Small intestine (tissue), 7 donors: Measurements from ENCODE around the gene THSD4. TPM values are rescaled to one million over a fixed set of nuclear protein-coding genes. Genes with fewer than 3 reads are reported as not detected.
A peak's percentile ranks its signal among the peaks of the same experiment; 100 is the strongest.

Experiments
- DNase-seq, 2 donors: peaks; one replicate each; pipeline versions ENCODE4 v3.0.0 to v3.0.0-alpha.2; 2013
- FAIRE-seq: peaks from 2 replicates; lab custom pipeline; 2012; peaks lifted over from hg19 to GRCh38; lab: Jason Lieb, UNC
- H3K27ac ChIP-seq, 3 donors: one replicate each; pipeline ENCODE4 v1.5.1; 2013; ENCODE audit warnings: low read length in 2 of 3, mild to moderate bottlenecking in 2 of 3, control low read depth in 1 of 3, inconsistent platforms in 1 of 3, low read depth in 1 of 3, moderate library complexity in 1 of 3
- H3K27me3 ChIP-seq, 3 donors: one replicate each; pipeline ENCODE4 v1.6.1; 2013; ENCODE audit warnings: low read length in 3 of 3, inconsistent platforms in 1 of 3; ENCODE audit not compliant: control insufficient read depth in 3 of 3, insufficient read depth in 3 of 3
- H3K36me3 ChIP-seq, 3 donors: one replicate each; pipeline ENCODE4 v1.6.1; 2013; ENCODE audit warnings: low read length in 3 of 3, inconsistent platforms in 1 of 3, low read depth in 1 of 3, mild to moderate bottlenecking in 1 of 3, moderate library complexity in 1 of 3; ENCODE audit not compliant: control insufficient read depth in 3 of 3, insufficient read depth in 2 of 3
- H3K4me1 ChIP-seq, 3 donors: one replicate each; pipeline ENCODE4 v1.6.1; 2013; ENCODE audit warnings: low read length in 2 of 3, inconsistent platforms in 1 of 3, low read depth in 1 of 3, mild to moderate bottlenecking in 1 of 3, moderate library complexity in 1 of 3; ENCODE audit not compliant: control insufficient read depth in 3 of 3, insufficient read depth in 2 of 3
- H3K4me3 ChIP-seq, 3 donors: one replicate each; pipeline ENCODE4 v1.5.1; 2013; ENCODE audit warnings: low read length in 3 of 3, control low read depth in 1 of 3, inconsistent platforms in 1 of 3, low read depth in 1 of 3, mild to moderate bottlenecking in 1 of 3, moderate library complexity in 1 of 3
- H3K9me3 ChIP-seq, 2 donors: one replicate each; pipeline ENCODE4 v1.6.1; 2013; ENCODE audit warnings: low read depth in 1 of 2, low read length in 1 of 2; ENCODE audit not compliant: control insufficient read depth in 2 of 2, insufficient read depth in 1 of 2
- WGBS, 3 donors: extraction: QIAGEN DNeasy Blood & Tissue Kit; methylation state at CpG; one replicate each; pipeline ENCODE4 v1.1.7; 2013; 5-methylcytosine and 5-hydroxymethylcytosine counted together
- polyA plus RNA-seq, 4 donors: library from polyadenylated mRNA; stranded (reverse) in 3 of 4; unstranded in 1 of 4; fragments of 200-250 nt in 3 of 4; fragments of 120-200 nt in 1 of 4; gene quantifications; one replicate each; pipeline versions ENCODE4 v1.2.1 to v1.2.3, GENCODE V29; 2013
- donor health status: healthy with polysubstance abuse.
- donor health status: control.
- donor health status: control.
- donor health status: Bipolar disorder and iron deficiency.
- donor health status: healthy.

Gene THSD4
- polyA plus RNA-seq, 4 donors: 3.6 to 14.4 (median 9.7) TPM

GRCh38 chr15:71111950-71112349, 3.3 kb upstream of the THSD4 start:
- WGBS, 3 donors: 35 to 53% (median 45%) methylated on average over 4 of the region's 4 CpGs
- no peaks in the 10 kb centered on the region for H3K36me3 ChIP-seq
- FAIRE-seq (no peak), DNase-seq (no peak)
- no peaks in the 10 kb centered on the region for H3K9me3 ChIP-seq
- H3K27ac ChIP-seq: no peak overlapping the region
- H3K4me3 ChIP-seq: no peak overlapping the region
- H3K27me3 ChIP-seq: peaks cover 0 to 7% (median 2%) of the 10 kb centered on the region in 3 donors
- H3K4me1 ChIP-seq: peaks cover 0 to 6% (median 3%) of the 10 kb centered on the region in 3 donors

GRCh38 chr15:71112429-71112828, 2.8 kb upstream of the THSD4 start:
- peaks cover 0 to 8% (median 2%) of the 10 kb centered on the region in 3 donors for H3K27me3 ChIP-seq
- peaks cover 0 to 6% (median 3%) of the 10 kb centered on the region in 3 donors for H3K4me1 ChIP-seq
- H3K9me3 ChIP-seq: no peaks in the 10 kb centered on the region
- DNase-seq (no peak), FAIRE-seq (no peak)
- H3K27ac ChIP-seq: no peak overlapping the region
- 82 to 92% (median 88%) methylated on average over 2 of the region's 2 CpGs for WGBS, 3 donors
- no peaks in the 10 kb centered on the region for H3K36me3 ChIP-seq
- H3K4me3 ChIP-seq: no peak overlapping the region

- Histone ChIP-seq H3K27me3 (peaks cover 0 to 11% (median 2%) of the 10 kb centered on the region in 3 donors), H3K4me3 (no peak overlapping the region), H3K36me3 (no peaks in the 10 kb centered on the region), H3K4me1 (peaks cover 0 to 6% (median 3%) of the 10 kb centered on the region in 3 donors), H3K27ac (no peak overlapping the region), H3K9me3 (no peaks in the 10 kb centered on the region)
- 72 to 80% (median 77%) methylated on average over 11 of the region's 11 CpGs for WGBS, 3 donors
- FAIRE-seq (no peak), DNase-seq (no peak)
Observed at GRCh38 chr15:71114066-71114680, 1.1 kb upstream of the THSD4 start.

GRCh38 chr15:71115567-71116351, 488 bp downstream of the THSD4 start:
- Histone ChIP-seq H3K9me3 (no peaks in the 10 kb centered on the region), H3K27me3 (peaks cover 0 to 11% (median 2%) of the 10 kb centered on the region in 3 donors), H3K27ac (peak overlapping the region; percentile 56 to 79 (median 62)), H3K4me1 (peaks cover 0 to 6% (median 3%) of the 10 kb centered on the region in 3 donors), H3K36me3 (no peaks in the 10 kb centered on the region), H3K4me3 (peak overlapping the region; percentile 48 to 76 (median 51))
- DNase-seq: peak; percentile 59 to 77
- 1% methylated on average over 41 to 93 of the region's 93 CpGs for WGBS, 3 donors
- FAIRE-seq: no peak

GRCh38 chr15:71116366-71116765, 1.1 kb downstream of the THSD4 start:
- Histone ChIP-seq H3K36me3 (peaks cover 0 to under 1% (median 0%) of the 10 kb centered on the region in 3 donors), H3K4me1 (peaks cover 0 to 6% (median 3%) of the 10 kb centered on the region in 3 donors), H3K27ac (peak overlapping the region in 1 of 3 donors; percentile 62), H3K9me3 (no peaks in the 10 kb centered on the region), H3K4me3 (peak overlapping the region; percentile 48 to 76 (median 51)), H3K27me3 (peaks cover 0 to 11% (median 2%) of the 10 kb centered on the region in 3 donors)
- no peak for FAIRE-seq
- peak in 1 of 2 donors; percentile 25 for DNase-seq
- 27 to 36% (median 29%) methylated on average over 13 of the region's 13 CpGs for WGBS, 3 donors

GRCh38 chr15:71116942-71117341, 1.7 kb downstream of the THSD4 start:
- 61 to 80% (median 74%) methylated on average over 3 of the region's 3 CpGs for WGBS, 3 donors
- H3K9me3 ChIP-seq: no peaks in the 10 kb centered on the region
- peaks cover 0 to 3% (median 0%) of the 10 kb centered on the region in 3 donors for H3K36me3 ChIP-seq
- FAIRE-seq (no peak), DNase-seq (peak in 1 of 2 donors; percentile 44)
- peak overlapping the region in 1 of 3 donors; percentile 76 for H3K4me3 ChIP-seq
- H3K4me1 ChIP-seq: peaks cover 0 to 6% (median 3%) of the 10 kb centered on the region in 3 donors
- no peak overlapping the region for H3K27ac ChIP-seq
- peaks cover 0 to 11% (median 2%) of the 10 kb centered on the region in 3 donors for H3K27me3 ChIP-seq

- FAIRE-seq: no peak
- Histone ChIP-seq H3K4me3 (no peak overlapping the region), H3K36me3 (peaks cover 0 to 3% (median 0%) of the 10 kb centered on the region in 3 donors), H3K4me1 (peaks cover 0 to 6% (median 3%) of the 10 kb centered on the region in 3 donors), H3K9me3 (no peaks in the 10 kb centered on the region), H3K27ac (no peak overlapping the region), H3K27me3 (peaks cover 0 to 11% (median 2%) of the 10 kb centered on the region in 3 donors)
- 79 to 84% (median 79%) methylated on average over 7 of the region's 7 CpGs for WGBS, 3 donors
- no peak for DNase-seq
Observed at GRCh38 chr15:71117714-71118305, 2.5 kb downstream of the THSD4 start.

- WGBS, 3 donors: 84 to 94% (median 92%) methylated on average over 5 of the region's 5 CpGs
- Histone ChIP-seq H3K9me3 (no peaks in the 10 kb centered on the region), H3K27ac (no peak overlapping the region), H3K36me3 (peaks cover 0 to 3% (median 0%) of the 10 kb centered on the region in 3 donors), H3K27me3 (peaks cover 0 to 11% (median 2%) of the 10 kb centered on the region in 3 donors), H3K4me1 (peaks cover 0 to 6% (median 3%) of the 10 kb centered on the region in 3 donors), H3K4me3 (no peak overlapping the region)
- FAIRE-seq: no peak
- no peak for DNase-seq
Observed at GRCh38 chr15:71118345-71118744, 3.1 kb downstream of the THSD4 start.
